Thymus (tissue), 11 donors: Measurements from ENCODE around the gene ADM5. TPM values are rescaled to one million over a fixed set of nuclear protein-coding genes. Genes with fewer than 3 reads are reported as not detected.

ENCODE experiments used
- DNase-seq, 9 donors: peaks; one replicate each; pipeline ENCODE4 v3.0.0-alpha.2; 2013; ENCODE audit warnings: low spot score in 9 of 9, low read depth in 6 of 9, missing footprints in 1 of 9
- H3K27ac ChIP-seq, 2 donors: one replicate each; pipeline ENCODE4 v1.5.1; 2013; ENCODE audit warnings: control low read depth in 1 of 2, low read depth in 1 of 2, low read length in 1 of 2, mild to moderate bottlenecking in 1 of 2, moderate library complexity in 1 of 2
- H3K27me3 ChIP-seq, 2 donors: one replicate each; pipeline ENCODE4 v1.5.1; 2013; ENCODE audit warnings: low read length in 1 of 2; ENCODE audit not compliant: control insufficient read depth in 2 of 2, insufficient read depth in 1 of 2
- H3K36me3 ChIP-seq, 2 donors: one replicate each; pipeline ENCODE4 v1.5.1; 2013; ENCODE audit warnings: low read length in 1 of 2, mild to moderate bottlenecking in 1 of 2, moderate library complexity in 1 of 2; ENCODE audit not compliant: control insufficient read depth in 2 of 2, insufficient read depth in 2 of 2
- H3K4me1 ChIP-seq, 2 donors: one replicate each; pipeline ENCODE4 v1.5.1; 2013; ENCODE audit warnings: low read length in 2 of 2; ENCODE audit not compliant: control insufficient read depth in 2 of 2, insufficient read depth in 2 of 2
- H3K4me3 ChIP-seq, 2 donors: one replicate each; pipeline ENCODE4 v1.5.1; 2013; ENCODE audit warnings: low read length in 2 of 2, control low read depth in 1 of 2, mild to moderate bottlenecking in 1 of 2
- H3K9me3 ChIP-seq, 2 donors: one replicate each; pipeline ENCODE4 v1.5.1; 2013; ENCODE audit warnings: low read length in 1 of 2, mild to moderate bottlenecking in 1 of 2; ENCODE audit not compliant: control insufficient read depth in 2 of 2, insufficient read depth in 1 of 2
- WGBS: extraction: QIAGEN DNeasy Blood & Tissue Kit; methylation state at CpG from one replicate; pipeline ENCODE4 v1.1.7; 2013; 5-methylcytosine and 5-hydroxymethylcytosine counted together
- polyA plus RNA-seq: library from polyadenylated mRNA; stranded (reverse); fragments of 200-250 nt; gene quantifications from one replicate; pipeline ENCODE4 v1.2.3, GENCODE V29; 2013
- total RNA-seq: library from RNA; stranded (reverse); fragments of 120-200 nt; gene quantifications from one replicate; pipeline ENCODE4 v1.2.4, GENCODE V29; 2013
- donor health status: healthy.

The ADM5 gene
- total and polyA plus RNA-seq, 2 donors = 0.47 to 5.5 TPM

DNA sequence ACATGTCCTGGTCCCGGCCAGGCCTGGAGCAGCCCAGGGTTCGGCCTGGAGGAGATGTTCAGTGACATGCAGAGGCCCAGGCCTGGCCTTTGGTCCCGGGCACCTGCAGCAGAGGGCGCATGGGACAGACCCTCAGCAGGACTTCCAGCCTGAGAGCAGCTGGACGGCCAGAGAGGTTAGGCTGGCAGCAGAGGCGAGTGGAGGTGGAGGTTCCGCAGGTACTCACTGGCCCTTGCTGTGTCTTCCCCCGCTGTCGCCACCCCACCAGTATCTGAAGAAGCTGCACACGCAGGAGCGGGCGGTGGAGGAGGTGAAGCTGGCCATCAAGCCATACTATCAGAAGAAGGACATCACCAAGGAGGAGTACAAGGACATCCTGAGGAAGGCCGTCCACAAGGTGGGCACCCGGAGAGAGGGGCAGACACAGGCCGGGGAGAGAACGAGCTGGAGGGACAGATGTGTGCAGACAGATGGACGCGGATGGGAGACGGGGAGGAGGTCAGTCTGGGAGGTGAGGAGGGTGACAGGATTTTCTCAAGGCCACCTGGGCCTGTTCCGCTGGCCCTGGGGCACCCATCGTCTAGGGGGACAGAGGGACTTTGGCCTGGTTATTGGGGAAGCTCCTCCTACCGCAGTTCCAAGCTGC is 31.8 kb upstream of the ADM5 start:
- Histone ChIP-seq H3K27me3 (no peaks in the 10 kb centered on the region), H3K4me1 (peaks cover 0 to 1% of the 10 kb centered on the region in 2 donors), H3K9me3 (no peaks in the 10 kb centered on the region), H3K27ac (no peak overlapping the region), H3K4me3 (no peak overlapping the region), H3K36me3 (peaks cover 93 to 98% of the 10 kb centered on the region in 2 donors)
- 99% methylated on average over 22 of the region's 22 CpGs for WGBS
- no peak for DNase-seq

DNA sequence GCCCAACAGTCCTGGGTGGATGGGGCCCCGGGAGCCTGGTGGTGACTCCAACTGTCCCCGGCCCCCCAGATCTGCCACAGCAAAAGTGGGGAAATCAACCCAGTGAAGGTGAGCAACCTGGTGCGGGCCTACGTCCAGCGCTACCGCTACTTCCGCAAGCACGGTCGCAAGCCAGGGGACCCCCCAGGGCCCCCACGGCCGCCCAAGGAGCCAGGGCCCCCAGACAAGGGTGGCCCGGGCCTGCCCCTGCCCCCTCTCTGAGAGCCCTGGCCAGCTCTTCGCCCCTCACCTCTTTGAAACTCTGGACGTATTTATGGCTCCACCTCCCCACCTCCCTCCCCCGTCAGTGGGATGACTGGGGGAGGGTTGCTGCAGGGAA is 31.3 kb upstream of the ADM5 start:
- 97% methylated on average over 15 of the region's 15 CpGs for WGBS
- Histone ChIP-seq H3K4me1 (peaks cover 0 to 5% of the 10 kb centered on the region in 2 donors), H3K27me3 (no peaks in the 10 kb centered on the region), H3K4me3 (no peak overlapping the region), H3K36me3 (peaks cover 93 to 95% of the 10 kb centered on the region in 2 donors), H3K9me3 (no peaks in the 10 kb centered on the region), H3K27ac (no peak overlapping the region)
- DNase-seq = no peak

DNA sequence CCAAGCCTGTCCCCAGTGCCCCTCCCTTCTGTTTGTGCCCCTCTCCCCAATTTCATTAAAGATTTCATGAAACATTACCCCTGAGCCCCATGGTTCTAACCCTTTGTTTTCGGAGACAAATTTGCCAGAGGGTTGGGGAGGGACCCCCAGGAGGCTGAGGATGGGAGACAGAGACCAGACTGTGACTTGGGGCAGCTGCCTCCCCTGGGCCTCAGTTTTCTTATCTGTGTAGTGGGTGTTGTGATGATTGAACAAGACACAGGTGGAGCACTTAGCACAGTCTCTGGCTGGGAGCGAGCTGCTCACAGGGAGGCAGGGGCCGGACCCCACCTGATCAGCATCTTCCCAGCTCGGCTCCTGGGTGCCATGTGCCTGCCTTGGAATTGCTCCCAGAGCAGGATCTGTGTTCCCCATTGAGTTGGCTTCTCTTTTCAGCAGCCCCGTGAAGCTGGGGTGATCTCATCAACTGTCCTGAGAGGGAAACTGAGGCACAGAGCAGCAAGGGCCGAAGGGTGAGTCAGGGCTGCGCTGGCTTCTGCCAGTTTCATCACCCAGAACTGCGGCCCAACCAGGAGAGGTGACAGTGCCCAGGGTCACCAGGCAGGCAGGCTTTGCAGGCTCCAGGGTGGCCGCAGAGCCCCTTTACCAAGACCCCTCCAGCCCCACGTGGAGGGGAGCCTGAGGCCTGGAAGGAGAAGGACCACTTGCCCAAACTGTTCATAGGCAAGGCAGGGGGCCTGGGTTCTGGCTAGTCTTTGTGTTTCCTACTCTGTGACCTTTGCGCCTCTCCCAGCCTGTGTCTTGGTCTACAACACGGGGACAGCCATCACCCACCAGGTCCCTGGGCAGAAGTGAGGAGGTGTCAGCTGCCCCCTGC is 30.6 kb upstream of the ADM5 start:
- Histone ChIP-seq H3K27ac (no peak overlapping the region), H3K9me3 (no peaks in the 10 kb centered on the region), H3K4me1 (peaks cover 4 to 12% of the 10 kb centered on the region in 2 donors), H3K36me3 (peaks cover 88% of the 10 kb centered on the region in 2 donors), H3K27me3 (no peaks in the 10 kb centered on the region), H3K4me3 (no peak overlapping the region)
- no peak for DNase-seq
- WGBS = 98% methylated on average over 12 of the region's 12 CpGs

DNA sequence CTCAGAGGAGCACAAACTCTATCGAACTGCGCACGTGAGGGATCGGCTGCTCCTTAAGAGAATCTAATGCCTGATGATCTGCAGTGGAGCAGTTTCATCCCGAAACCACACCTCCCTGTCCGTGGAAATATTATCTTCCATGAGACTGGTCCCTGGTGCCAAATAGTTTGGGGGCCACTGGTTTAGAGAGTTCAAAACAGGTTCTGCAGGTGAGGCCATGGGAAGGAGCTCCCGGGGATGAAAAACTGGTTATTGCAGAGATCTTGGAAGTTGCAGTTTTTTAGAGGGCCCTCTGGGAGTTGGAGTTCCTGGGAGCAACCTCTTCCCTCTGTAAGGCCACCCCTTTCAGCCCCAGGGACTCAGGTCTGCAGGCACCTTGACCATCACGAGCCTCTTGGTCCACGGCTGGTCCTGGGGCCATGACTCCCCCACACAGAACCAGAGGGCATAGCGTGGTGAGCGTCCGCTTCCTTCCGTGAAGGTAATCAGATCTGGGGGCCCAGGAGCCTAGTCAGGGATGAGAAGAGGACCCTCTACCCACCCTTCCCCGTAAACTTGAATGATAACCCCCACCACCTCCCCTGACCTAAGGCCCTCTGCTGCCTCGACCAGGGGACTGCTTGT is 28.9 kb upstream of the ADM5 start:
- WGBS = 96% methylated on average over 15 of the region's 15 CpGs
- DNase-seq = no peak
- peaks cover 72 to 74% of the 10 kb centered on the region in 2 donors for H3K36me3 ChIP-seq
- no peak overlapping the region for H3K27ac ChIP-seq
- H3K27me3 ChIP-seq = no peaks in the 10 kb centered on the region
- no peak overlapping the region for H3K4me3 ChIP-seq
- peaks cover 9 to 25% of the 10 kb centered on the region in 2 donors for H3K4me1 ChIP-seq
- no peaks in the 10 kb centered on the region for H3K9me3 ChIP-seq

DNA sequence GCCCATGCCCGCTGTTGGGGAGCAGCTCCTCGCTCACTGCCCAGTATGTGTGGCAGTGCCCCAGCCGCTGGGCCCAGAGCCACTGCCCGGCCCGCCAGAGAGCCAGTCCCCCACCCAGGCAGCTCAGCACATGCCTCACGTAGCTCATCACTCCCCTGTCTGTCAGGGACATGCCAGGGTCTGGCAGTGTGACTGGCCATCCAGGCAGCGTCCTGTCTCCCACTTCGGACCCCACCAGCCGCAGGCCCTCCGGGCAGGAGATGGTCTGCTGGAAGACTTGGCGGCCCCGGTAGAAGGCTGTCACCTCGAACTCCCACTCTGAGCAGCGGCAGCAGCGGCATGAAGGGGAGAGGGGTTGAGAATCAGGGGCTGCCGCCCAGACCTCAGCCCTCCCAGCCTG is 27.4 kb upstream of the ADM5 start:
- Histone ChIP-seq H3K27ac (no peak overlapping the region), H3K27me3 (no peaks in the 10 kb centered on the region), H3K9me3 (peaks cover 0 to 2% of the 10 kb centered on the region in 2 donors), H3K4me3 (no peak overlapping the region), H3K4me1 (peaks cover 18 to 35% of the 10 kb centered on the region in 2 donors), H3K36me3 (peaks cover 56 to 59% of the 10 kb centered on the region in 2 donors)
- DNase-seq = no peak
- 98% methylated on average over 16 of the region's 16 CpGs for WGBS

DNA sequence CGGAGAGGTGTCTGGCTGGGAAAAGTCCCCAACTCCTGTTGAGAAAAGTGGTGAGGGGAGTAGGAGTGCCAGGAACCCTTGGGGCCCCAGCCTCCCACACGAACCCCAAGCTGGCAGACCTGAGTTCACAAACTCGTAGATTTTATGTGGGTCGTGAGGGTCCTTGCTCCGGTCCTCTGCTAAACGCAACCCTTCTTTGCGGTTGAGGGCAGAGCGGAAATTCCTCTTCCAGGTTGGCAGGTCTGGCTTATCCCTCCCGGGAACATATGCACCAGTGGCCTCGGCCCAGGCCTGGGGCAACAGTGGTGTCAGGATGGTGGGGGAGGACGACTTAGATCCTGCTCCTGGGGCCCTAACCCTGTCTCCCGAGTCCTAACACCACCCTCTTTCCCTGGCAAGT is 26.2 kb upstream of the ADM5 start:
- no peak overlapping the region for H3K4me3 ChIP-seq
- H3K27ac ChIP-seq = no peak overlapping the region
- DNase-seq = no peak
- peaks cover 21 to 35% of the 10 kb centered on the region in 2 donors for H3K4me1 ChIP-seq
- H3K36me3 ChIP-seq = peaks cover 47 to 48% of the 10 kb centered on the region in 2 donors
- no peaks in the 10 kb centered on the region for H3K27me3 ChIP-seq
- H3K9me3 ChIP-seq = peaks cover 0 to 2% of the 10 kb centered on the region in 2 donors
- 97% methylated on average over 12 of the region's 12 CpGs for WGBS

DNA sequence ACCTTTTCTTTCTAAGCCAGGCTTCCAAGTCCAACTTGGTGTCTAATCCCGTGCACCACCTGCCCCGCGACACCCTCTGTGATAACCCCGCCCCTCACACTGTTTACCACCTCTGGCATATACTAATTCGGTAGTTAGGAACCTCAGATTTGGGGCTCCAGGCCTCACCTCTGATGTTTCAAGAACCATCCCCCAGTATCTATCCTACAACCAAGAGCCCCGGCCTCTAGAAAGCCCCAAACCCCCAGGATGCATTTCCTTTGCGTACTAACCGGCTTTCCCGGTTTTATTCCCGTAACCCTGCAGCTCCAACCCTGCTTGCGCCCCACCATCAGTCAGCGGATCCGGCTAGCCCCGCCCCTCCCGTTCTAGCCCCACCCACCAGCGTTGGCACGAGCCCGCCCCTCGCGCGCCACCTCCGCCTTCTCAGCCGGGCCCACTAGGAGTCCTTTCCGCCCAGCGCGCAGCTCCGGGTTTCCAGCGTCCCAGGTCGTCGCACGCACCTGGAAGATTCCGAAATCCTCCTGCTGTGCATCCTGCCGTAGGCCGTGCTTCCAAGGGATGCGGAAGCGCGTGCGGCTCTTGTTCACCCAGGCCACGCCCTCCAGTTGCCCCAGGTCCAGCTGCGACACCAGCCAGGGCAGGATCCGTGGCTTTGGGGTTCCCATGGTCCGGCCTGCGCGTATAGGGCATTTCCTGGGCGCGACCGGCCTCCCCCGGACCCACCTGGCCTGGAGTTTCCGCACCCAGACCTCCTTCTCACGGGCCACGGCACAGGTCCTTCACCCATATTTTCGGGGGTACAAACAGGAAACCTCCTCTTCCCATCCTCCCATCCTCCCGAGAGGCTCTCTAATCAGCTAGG is 25.0 kb upstream of the ADM5 start:
- DNase-seq = peak in 8 of 9 donors; percentile 60 to 89 (median 82)
- Histone ChIP-seq H3K36me3 (peaks cover 41 to 44% of the 10 kb centered on the region in 2 donors), H3K4me1 (peaks cover 21 to 35% of the 10 kb centered on the region in 2 donors), H3K27me3 (no peaks in the 10 kb centered on the region), H3K4me3 (peak overlapping the region; percentile 60 to 70), H3K9me3 (peaks cover 0 to 2% of the 10 kb centered on the region in 2 donors), H3K27ac (peak overlapping the region; percentile 85 to 92)
- WGBS = under 1% methylated on average over 53 of the region's 53 CpGs

DNA sequence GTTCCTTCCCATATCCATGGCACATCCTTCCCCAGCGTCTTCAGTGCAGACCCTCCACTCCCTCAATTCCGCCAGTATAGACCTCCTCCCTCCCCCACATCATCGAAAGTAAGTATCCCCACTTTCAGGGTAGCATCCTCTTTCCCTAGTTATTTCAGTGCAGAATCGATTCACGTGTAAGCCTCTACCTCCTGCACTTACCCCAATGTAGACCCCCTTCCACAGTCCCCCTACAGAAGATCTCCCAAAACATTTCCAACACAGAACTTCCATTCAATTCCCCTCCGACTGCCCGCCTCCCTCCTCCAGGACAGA is 24.4 kb upstream of the ADM5 start:
- no peaks in the 10 kb centered on the region for H3K27me3 ChIP-seq
- H3K36me3 ChIP-seq = peaks cover 43 to 44% of the 10 kb centered on the region in 2 donors
- 1% methylated on average over 7 of the region's 7 CpGs for WGBS
- peak overlapping the region; percentile 85 to 92 for H3K27ac ChIP-seq
- peaks cover 21 to 35% of the 10 kb centered on the region in 2 donors for H3K4me1 ChIP-seq
- DNase-seq = peak in 1 of 9 donors; percentile 11
- peak overlapping the region; percentile 60 to 70 for H3K4me3 ChIP-seq
- peaks cover 0 to 2% of the 10 kb centered on the region in 2 donors for H3K9me3 ChIP-seq
